HG03039 (cell line): ENCODE data around the gene TECR.
"Not testable (repeated sequence)": the region's sequence is repeated elsewhere in the genome, so short reads cannot be mapped to it uniquely, and the experiment has no call there.

ENCODE experiments used
- ATAC-seq: cut with Tn5 transposase; IDR thresholded peaks from one replicate; pipeline ENCODE4 v1.9.1; 2021; ENCODE audit warnings: mild to moderate bottlenecking, moderate library complexity; ENCODE audit not compliant: unreplicated experiment

TECR gene

GRCh38 chr19:14529254-14530004, at the start of gene TECR:
Gene TECR (plus strand): TSS chr19:14529594. CDS start chr19:14529697, 103 bp downstream.
- peak; percentile 91 for ATAC-seq

- no peak for ATAC-seq
These were observed 49.3 kb upstream of the TECR start for GRCh38 chr19:14479975-14480699.

- ATAC-seq, result no peak
These were observed 48.7 kb upstream of the TECR start for GRCh38 chr19:14480700-14481079.

- no peak for ATAC-seq
These were observed 47.0 kb upstream of the TECR start for GRCh38 chr19:14482172-14482941.

- no peak for ATAC-seq
These were observed 41.8 kb upstream of the TECR start for GRCh38 chr19:14487370-14488125.

- ATAC-seq, result no peak
These were observed 36.5 kb upstream of the TECR start for GRCh38 chr19:14492756-14493337.

- no peak for ATAC-seq
These were observed 35.0 kb upstream of the TECR start for GRCh38 chr19:14494411-14494810.

- no peak for ATAC-seq
These were observed 34.3 kb upstream of the TECR start for GRCh38 chr19:14494910-14495671.

GRCh38 chr19:14495672-14496028, 33.7 kb upstream of the TECR start:
- ATAC-seq, result no peak

GRCh38 chr19:14496029-14496833, 33.2 kb upstream of the TECR start, which contains the start of gene GIPC1:
Gene GIPC1 (minus strand): TSS chr19:14496127. CDS start chr19:14482976, 13,151 bp downstream.
- peak; percentile 60 for ATAC-seq

- no peak for ATAC-seq
These were observed 32.6 kb upstream of the TECR start for GRCh38 chr19:14496834-14497227.

- no peak for ATAC-seq
These were observed 32.0 kb upstream of the TECR start for GRCh38 chr19:14497228-14497921.

GRCh38 chr19:14502334-14503092, 26.9 kb upstream of the TECR start:
- ATAC-seq, result no peak

GRCh38 chr19:14503285-14503684, 26.1 kb upstream of the TECR start:
- ATAC-seq, result no peak

GRCh38 chr19:14504575-14504974, 24.8 kb upstream of the TECR start:
- not testable (repeated sequence) for ATAC-seq

GRCh38 chr19:14505488-14506239, 23.7 kb upstream of the TECR start:
- ATAC-seq, result no peak
